ENCODE results near the gene SLF2.
"Not testable (repeated sequence)": the region's sequence is repeated elsewhere in the genome, so short reads cannot be mapped to it uniquely, and the experiment has no call there.

SLF2 gene

GRCh38 chr10:100878291-100878910, 34.4 kb upstream of the SLF2 start:
- DNase-seq (ENCODE audit: low read depth in 2 of 2), result no peak

- no peak for DNase-seq (ENCODE audit: low read depth in 2 of 2)
These were observed 32.9 kb upstream of the SLF2 start for GRCh38 chr10:100879741-100880360.

- DNase-seq (ENCODE audit: low read depth in 2 of 2), result no peak
These were observed 31.1 kb upstream of the SLF2 start for GRCh38 chr10:100881556-100882213.

- DNase-seq (ENCODE audit: low read depth in 2 of 2), result no peak
These were observed 30.5 kb upstream of the SLF2 start for GRCh38 chr10:100882252-100882651.

DNA sequence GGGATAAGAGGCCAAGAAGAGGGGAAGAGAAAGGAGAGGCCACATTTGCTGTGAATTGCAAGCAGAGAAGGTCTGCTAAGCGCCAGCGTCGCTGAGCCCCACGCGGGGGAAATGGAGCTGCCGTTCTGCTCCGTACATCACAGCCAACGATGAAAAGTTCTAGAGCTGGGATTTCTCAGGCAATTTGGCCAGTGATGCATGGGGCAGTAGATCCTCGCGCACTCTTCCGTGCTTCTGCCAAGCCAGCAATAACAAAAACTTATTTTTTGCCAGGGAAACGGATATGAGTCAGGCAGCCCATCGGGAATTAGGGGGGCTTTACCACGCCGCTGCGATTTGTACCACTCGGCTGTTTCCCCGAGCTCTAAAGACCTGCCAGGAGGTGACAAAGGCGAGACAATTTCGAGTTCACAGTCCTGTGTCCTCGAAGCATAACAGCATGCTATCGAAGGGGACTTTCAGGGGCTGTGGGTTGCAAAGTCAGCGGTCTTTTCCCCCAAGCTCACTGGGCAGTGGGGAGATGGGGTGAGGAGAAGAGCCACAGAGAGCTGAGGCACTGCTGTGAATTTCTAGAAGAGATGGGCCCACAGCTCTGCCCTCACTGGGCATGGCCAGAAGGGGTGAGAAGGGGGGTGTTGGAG, 30.0 kb upstream of the SLF2 start:
- DNase-seq (ENCODE audit: low read depth in 2 of 2), result no peak

DNA sequence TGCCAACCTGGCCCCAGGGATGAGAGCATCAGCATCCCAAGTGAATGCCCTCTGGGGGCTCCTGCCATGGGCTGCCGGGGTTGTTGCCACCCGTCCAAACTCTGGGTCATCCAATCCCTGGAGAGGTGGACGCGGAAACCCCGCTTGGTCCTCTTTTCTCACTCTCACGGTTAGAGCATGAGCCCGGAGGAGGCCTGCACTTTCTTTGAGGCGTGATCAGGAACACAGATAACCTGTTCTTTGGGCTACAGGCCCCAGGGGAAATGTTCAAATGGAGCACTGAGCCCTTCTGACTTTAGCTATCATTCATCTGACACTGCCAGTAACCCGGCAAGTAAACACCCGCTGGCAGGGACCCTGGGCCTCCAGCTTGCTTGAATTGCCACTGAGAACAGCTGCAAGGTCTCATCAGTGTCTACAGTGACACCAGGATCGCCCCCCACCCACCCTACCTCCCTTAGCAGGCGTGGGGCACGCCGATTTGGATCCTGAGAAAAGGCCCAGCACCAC, 29.4 kb upstream of the SLF2 start:
- DNase-seq (ENCODE audit: low read depth in 2 of 2), result no peak

GRCh38 chr10:100885611-100886010, 27.2 kb upstream of the SLF2 start:
- not testable (repeated sequence) for DNase-seq (ENCODE audit: low read depth in 2 of 2)

DNA sequence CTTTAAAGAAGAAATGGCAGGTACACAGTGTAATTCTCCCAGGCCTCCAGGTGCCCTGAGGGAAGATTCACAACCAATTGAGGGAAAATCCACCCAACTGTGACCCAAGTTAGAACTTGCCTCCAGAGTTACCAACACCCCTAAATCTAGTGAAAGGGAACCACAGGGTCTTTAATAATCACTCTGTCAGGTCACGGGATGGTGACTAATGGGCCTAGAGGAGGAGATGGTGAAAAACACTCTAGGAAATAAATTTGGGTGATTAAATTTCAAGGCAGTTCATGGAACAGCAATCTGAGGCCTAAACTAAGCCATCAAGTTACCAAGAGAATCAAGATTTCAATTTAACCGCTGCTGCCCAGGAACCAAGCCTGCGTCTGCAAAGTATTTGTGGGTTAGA, 26.7 kb upstream of the SLF2 start:
- DNase-seq (ENCODE audit: low read depth in 2 of 2), result no peak

DNA sequence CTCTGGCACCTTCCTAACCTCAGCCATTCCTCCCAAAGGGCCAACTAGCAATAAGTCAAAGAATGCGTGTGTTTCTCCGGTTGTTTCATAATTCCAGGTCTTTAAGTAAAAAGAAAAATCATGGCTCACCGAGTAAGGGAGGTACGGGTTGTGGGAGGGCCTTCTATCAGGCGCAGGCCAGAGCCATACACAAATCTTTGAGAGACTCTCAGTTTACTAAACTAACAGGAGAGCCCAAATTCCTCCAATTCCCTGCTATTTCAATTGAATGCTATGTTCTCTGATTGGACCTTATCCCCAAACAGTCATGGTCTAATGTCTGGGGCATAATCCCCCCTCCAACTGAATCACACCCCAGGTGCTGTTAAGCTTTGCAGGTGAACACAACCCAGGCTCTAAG, 26.2 kb upstream of the SLF2 start:
- no peak for DNase-seq (ENCODE audit: low read depth in 2 of 2)

GRCh38 chr10:100886963-100887362, 25.8 kb upstream of the SLF2 start:
- DNase-seq (ENCODE audit: low read depth in 2 of 2), result no peak

DNA sequence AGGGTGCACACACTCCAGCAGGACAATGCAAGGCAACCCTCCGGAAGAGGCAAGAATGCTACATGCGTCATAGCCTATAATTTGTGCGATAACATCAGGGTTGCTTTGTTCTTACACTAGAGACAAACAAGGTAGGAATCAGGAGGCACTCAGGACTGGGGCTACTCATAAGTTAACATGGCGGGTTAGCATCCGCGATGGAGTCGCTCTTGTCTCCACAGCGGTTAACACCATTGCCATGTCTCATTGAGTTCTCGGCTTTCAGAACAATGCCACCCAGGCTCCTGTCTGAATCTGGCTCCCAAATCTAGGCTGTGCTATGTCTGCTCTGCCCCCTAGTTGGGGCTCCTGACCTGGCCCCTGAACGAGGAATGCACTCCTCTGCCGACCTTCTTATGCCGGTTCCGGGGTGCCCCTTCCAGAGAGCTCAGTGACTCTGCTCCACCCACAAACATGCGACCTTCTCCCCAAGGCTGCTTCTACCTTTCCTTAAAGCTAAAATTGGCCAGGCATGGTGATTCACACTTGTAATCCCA, 24.9 kb upstream of the SLF2 start:
- DNase-seq (ENCODE audit: low read depth in 2 of 2), result no peak

DNA sequence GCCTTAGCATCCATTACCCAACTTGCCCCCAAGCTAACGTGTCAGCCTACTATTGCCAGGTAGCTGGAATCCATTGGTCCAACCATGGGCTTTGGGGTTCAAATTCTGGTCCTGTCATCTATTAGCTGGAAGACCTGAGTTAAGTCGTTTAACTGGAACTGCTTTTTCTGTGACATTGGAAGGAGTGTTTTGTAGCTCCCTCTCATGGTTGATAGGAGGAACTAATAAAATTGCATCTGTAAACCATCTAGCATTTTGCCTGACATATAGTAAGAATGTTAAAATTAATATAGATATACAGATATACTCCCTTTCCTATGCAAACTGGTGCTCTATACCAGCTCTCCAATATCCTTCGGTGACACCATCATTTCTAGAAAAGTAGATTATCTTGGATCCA, 23.8 kb upstream of the SLF2 start:
- DNase-seq (ENCODE audit: low read depth in 2 of 2), result no peak

DNA sequence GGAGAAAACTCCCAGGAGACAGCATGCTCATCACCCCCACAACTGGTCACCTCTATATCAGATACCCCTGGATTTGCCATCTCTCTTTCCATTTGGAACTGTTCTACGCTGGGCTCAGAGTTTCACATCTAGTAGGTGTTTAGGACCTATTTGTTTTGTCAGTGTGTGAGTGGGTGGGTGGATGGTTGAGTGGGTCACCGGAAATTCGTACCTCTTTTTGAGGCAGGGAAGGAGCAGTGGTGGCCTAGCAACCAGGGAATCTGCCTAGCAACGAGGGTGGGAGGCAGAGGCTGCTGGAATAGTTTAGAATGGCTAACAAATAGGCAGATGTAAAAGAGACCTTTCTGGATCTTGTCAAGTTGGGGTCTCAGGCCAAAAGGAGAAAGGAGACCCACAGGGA, 23.2 kb upstream of the SLF2 start:
- DNase-seq (ENCODE audit: low read depth in 2 of 2), result no peak

DNA sequence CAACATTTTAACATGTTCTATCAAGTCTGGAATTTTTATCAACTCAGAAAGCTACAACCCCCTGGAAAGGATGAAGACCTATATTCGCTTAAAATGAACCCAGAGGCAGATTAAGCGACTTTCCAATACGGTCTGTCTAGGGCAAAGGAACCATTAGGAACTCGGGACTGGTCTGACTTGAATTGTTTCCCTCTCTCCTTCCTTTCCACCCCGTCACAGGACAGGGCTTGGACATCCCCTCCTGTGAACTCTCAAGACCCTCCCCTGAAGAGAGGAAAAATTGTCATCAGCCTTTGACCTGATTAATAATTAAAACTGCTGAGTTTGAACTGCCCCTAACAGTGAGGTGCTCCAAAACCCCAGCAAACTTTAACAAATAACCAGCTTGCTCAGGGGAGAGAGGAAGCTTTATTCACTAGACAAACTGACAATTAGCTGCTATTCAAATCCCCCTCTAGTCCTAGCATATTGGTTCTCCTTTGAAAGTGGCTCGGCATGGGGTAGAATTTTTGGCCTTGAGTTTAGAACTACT, 22.6 kb upstream of the SLF2 start:
- no peak for DNase-seq (ENCODE audit: low read depth in 2 of 2)

DNA sequence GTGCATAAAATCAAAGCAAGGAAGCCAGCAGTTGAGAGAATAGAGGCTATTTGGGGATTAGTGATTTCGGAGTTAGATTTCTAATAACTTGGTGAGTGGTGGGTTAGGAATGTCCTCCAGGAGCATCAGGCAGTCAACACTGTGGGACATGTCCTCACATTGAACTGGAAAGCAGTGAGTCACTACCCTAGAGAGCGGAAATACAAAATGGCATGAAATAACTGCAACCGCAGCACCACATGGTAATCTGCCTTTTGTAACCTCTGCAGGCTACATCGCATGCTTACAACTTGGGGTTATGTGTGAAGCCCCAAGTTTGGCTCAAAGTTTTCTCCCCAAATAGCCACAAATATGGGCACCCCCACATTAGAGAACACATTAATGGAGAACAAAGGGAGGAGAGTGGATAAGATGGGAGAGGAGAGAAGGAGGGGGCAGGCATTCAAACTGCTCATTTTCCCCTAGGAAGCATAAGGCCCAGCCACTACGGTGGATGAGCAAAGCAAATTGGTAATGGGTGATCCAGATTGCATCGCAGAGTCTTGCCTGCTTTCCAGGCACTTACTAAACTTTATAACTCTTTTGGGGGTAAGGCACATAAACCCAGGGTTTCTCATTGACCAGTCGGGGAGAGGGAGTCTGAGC, 22.0 kb upstream of the SLF2 start:
- no peak for DNase-seq (ENCODE audit: low read depth in 2 of 2)

GRCh38 chr10:100894033-100894432, 18.7 kb upstream of the SLF2 start:
- DNase-seq (ENCODE audit: low read depth in 2 of 2), result no peak

DNA sequence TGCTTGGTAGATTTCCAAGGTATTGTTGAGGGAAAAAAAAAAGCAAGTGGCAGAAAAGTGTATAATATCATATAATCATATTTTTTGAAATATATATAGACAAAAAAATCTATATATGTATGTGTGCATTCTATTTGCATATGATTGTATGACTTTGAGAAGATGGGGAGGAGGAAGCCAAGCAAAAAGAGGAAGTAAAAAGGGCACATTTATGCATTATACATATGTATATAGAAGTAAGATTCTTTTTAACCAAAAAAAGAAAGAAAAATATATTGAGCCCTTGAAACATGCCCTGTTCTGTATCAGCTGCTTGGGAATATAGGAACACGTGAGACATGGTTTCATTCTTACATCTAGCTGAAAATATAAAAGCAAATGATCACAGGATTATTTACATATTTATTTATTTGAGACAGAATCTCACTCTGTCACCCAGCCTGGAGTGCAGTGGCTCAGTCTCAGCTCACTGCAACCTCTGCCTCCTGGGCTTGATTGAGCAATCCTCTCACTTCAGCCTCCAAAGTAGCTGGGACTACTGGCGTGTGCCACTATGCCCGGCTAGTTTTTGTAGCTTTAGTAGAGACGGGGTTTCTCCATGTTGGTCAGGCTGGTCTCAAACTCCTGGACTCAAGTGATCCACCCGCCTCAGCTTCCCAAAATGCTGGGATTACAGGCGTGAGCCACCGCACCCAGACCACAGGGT, 18.0 kb upstream of the SLF2 start:
- DNase-seq (ENCODE audit: low read depth in 2 of 2), result no peak

- DNase-seq (ENCODE audit: low read depth in 2 of 2), result no peak
These were observed 17.4 kb upstream of the SLF2 start for GRCh38 chr10:100895346-100895745.

DNA sequence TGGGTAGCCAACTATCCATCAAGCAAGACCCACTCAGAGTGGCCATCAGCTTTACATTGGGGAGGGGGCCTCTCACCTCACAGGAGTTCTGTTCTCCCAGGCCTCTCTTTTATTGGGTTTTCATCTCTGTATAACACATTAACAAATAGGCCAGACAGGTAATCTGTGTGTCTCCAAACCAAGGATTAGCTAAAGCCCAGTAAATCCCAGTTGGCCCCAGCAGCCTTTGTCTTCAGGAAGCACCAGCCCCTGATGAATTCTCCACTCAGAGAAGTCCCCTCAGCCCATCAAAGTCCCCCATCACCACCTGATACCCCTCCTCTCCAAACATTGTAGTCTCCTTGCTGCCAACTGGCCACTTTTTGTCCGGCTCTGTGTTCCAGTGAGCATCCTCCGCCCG, 16.9 kb upstream of the SLF2 start:
- DNase-seq (ENCODE audit: low read depth in 2 of 2), result no peak

GRCh38 chr10:100896876-100897461, 15.8 kb upstream of the SLF2 start:
- no peak for DNase-seq (ENCODE audit: low read depth in 2 of 2)

DNA sequence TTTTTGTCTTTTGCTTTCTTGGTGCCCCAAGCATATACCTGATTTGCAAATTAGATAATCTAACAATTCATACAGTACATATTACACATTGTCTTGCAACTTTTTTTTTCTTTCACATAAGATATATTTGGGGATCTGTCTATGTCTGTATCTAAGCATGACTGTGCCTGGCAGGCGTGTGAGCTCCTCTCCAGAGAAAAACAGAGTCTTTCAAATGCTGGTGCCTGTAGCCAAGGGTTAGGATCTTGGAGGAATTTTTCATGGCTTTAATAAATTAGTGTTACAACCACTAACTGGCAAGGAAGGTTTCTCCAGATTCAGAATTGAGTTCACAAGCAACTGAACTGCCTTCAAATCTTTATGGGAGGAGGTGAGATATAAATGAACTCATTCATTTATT, 14.8 kb upstream of the SLF2 start:
- DNase-seq (ENCODE audit: low read depth in 2 of 2), result no peak
